Activated CD4-positive, alpha-beta memory T cell treated with anti-CD3 and anti-CD28 coated beads, Interleukin-2, amount 10 ng/mL, durations not matched to agents 7 days and 5 days (primary cell): ENCODE results near the gene SMAD6. TPM values are rescaled to one million over a fixed set of nuclear protein-coding genes. Genes with fewer than 3 reads are reported as not detected.

Experiments
- CTCF ChIA-PET: fragments of 350-600 bp; sonication (Branson Sonifier 250); formaldehyde crosslinking; loops from one replicate; lab custom pipeline; 2021; ENCODE audit warnings: antibody characterized with exemption, inconsistent platforms; lab: Charles Lee
- POLR2A ChIA-PET: fragments of 350-600 bp; sonication (Branson Sonifier 250); formaldehyde crosslinking; loops from one replicate; lab custom pipeline; 2021; ENCODE audit warnings: antibody characterized with exemption; lab: Charles Lee
- DNase-seq: peaks from one replicate; pipeline ENCODE4 v3.0.0-alpha.2; 2020
- H3K27ac Mint-ChIP-seq: one replicate; pipeline ENCODE4 v1.8.0; 2021; ENCODE audit warnings: mild to moderate bottlenecking, mixed read lengths
- H3K27me3 Mint-ChIP-seq: one replicate; pipeline ENCODE4 v1.8.0; 2021; ENCODE audit warnings: mixed read lengths
- H3K36me3 Mint-ChIP-seq: one replicate; pipeline ENCODE4 v1.8.0; 2021; ENCODE audit warnings: low read depth, mixed read lengths
- H3K4me1 Mint-ChIP-seq: one replicate; pipeline ENCODE4 v1.8.0; 2021; ENCODE audit warnings: mixed read lengths
- H3K4me3 Mint-ChIP-seq: one replicate; pipeline ENCODE4 v1.8.0; 2021; ENCODE audit warnings: mild to moderate bottlenecking, mixed read lengths
- H3K9me3 Mint-ChIP-seq: one replicate; pipeline ENCODE4 v1.8.0; 2021; ENCODE audit warnings: mixed read lengths
- total RNA-seq, 2 experiments: library from RNA; stranded (reverse); gene quantifications; one replicate each; pipeline ENCODE4 v1.2.3, GENCODE V29; 2021

SMAD6 gene
- total RNA-seq, 2 experiments from 2014 or later = 0.53 to 0.58 TPM

- H3K27me3 Mint-ChIP-seq = no peaks in the 10 kb centered on the region
- POLR2A ChIA-PET = no interaction called here
- CTCF ChIA-PET = no interaction called here
- no peak overlapping the region for H3K27ac Mint-ChIP-seq
- H3K36me3 Mint-ChIP-seq = no peaks in the 10 kb centered on the region
- H3K9me3 Mint-ChIP-seq = no peaks in the 10 kb centered on the region
- DNase-seq = no peak
- no peak overlapping the region for H3K4me3 Mint-ChIP-seq
- peaks cover 23% of the 10 kb centered on the region for H3K4me1 Mint-ChIP-seq
These were observed 24.4 kb downstream of the SMAD6 start for GRCh38 chr15:66726386-66726785.

GRCh38 chr15:66729331-66729951, 27.4 kb downstream of the SMAD6 start:
- Mint-ChIP-seq H3K36me3 (no peaks in the 10 kb centered on the region), H3K4me1 (peaks cover 7% of the 10 kb centered on the region), H3K27me3 (peaks cover 9% of the 10 kb centered on the region), H3K4me3 (no peak overlapping the region), H3K9me3 (no peaks in the 10 kb centered on the region), H3K27ac (no peak overlapping the region)
- POLR2A ChIA-PET = interaction anchor here (1.3 kb wide), 1 partner anchor 9 kb away, joined by 8 read pairs; no protein-coding TSS in a partner anchor
- CTCF ChIA-PET = no interaction called here
- DNase-seq = no peak

- Mint-ChIP-seq H3K27ac (no peak overlapping the region), H3K9me3 (no peaks in the 10 kb centered on the region), H3K27me3 (peaks cover 9% of the 10 kb centered on the region), H3K36me3 (no peaks in the 10 kb centered on the region), H3K4me3 (no peak overlapping the region), H3K4me1 (peaks cover 7% of the 10 kb centered on the region)
- ChIA-PET POLR2A (interaction anchor here (1.0 to 1.3 kb wide), 2 partner anchors 10 to 30 kb away, joined by 3 to 8 read pairs; no protein-coding TSS in a partner anchor), CTCF (interaction anchor here (1.9 kb wide), 1 partner anchor 10 kb away, joined by 7 read pairs; no protein-coding TSS in a partner anchor)
- peak; percentile 23 for DNase-seq
These were observed 28.4 kb downstream of the SMAD6 start for GRCh38 chr15:66730168-66731021.

DNA sequence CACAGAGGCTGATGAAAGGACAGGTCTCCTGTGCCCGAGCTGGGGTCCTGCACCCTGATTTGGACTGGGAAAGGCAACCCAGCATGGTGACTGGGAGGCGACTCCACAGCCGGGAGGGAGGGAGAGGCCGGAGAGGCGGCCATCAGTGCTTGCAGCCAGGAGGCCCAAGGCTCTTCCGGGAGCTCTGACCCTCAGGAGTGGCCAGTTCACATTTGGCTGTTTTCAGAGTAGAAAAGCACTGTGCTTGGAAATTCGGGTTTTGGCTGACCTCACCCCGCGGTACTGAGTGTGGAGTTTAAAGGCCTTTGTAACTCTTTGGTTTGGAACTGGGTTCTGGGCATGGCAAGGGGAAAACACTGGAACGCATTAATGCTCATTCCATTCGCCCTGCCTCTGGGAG, 31.9 kb downstream of the SMAD6 start:
- peaks cover 7% of the 10 kb centered on the region for H3K4me1 Mint-ChIP-seq
- no peak overlapping the region for H3K4me3 Mint-ChIP-seq
- peaks cover 11% of the 10 kb centered on the region for H3K27me3 Mint-ChIP-seq
- H3K36me3 Mint-ChIP-seq = no peaks in the 10 kb centered on the region
- no peak overlapping the region for H3K27ac Mint-ChIP-seq
- CTCF ChIA-PET = interaction anchor here (0.6 kb wide), 1 partner anchor 515 kb away, joined by 3 read pairs; no protein-coding TSS in a partner anchor
- no peak for DNase-seq
- no peaks in the 10 kb centered on the region for H3K9me3 Mint-ChIP-seq
- POLR2A ChIA-PET = interaction anchor here (1.0 kb wide), 1 partner anchor 14 kb away, joined by 3 read pairs; no protein-coding TSS in a partner anchor

- ChIA-PET CTCF (interaction anchor here (1.9 kb wide), 1 partner anchor 117 kb away, joined by 4 read pairs; no protein-coding TSS in a partner anchor), POLR2A (interaction anchor here (1.0 kb wide), 1 partner anchor 15 kb away, joined by 3 read pairs; no protein-coding TSS in a partner anchor)
- Mint-ChIP-seq H3K27ac (no peak overlapping the region), H3K4me1 (peaks cover 5% of the 10 kb centered on the region), H3K27me3 (peaks cover 11% of the 10 kb centered on the region), H3K36me3 (no peaks in the 10 kb centered on the region), H3K4me3 (no peak overlapping the region), H3K9me3 (no peaks in the 10 kb centered on the region)
- DNase-seq = no peak
These were observed 33.2 kb downstream of the SMAD6 start for GRCh38 chr15:66734961-66735908.

DNA sequence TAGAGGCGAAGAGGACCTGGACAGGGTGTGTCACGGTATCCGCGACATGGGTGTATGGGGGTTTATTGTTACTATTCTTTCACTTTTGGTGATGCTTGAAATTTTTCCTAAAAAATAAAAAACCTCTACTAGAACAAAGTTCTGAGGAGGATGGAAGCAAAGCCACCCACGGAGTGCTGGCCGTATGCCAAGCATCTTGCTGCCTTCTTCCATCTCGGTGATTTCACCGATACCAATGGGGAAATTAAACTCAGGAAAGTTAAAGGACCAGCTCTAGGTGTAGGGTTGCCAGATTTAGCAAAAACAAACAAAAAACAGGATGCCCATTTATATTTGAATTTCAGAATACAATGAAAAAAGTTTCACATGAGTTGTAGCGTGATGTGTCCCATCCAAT, 33.9 kb downstream of the SMAD6 start:
- CTCF ChIA-PET = interaction anchor here (1.9 kb wide), 1 partner anchor 116 kb away, joined by 4 read pairs; no protein-coding TSS in a partner anchor

GRCh38 chr15:66737243-66738010, 35.4 kb downstream of the SMAD6 start:
- ChIA-PET POLR2A (no interaction called here), CTCF (no interaction called here)
- no peak for DNase-seq
- H3K36me3 Mint-ChIP-seq = no peaks in the 10 kb centered on the region
- H3K9me3 Mint-ChIP-seq = no peaks in the 10 kb centered on the region
- peaks cover 8% of the 10 kb centered on the region for H3K27me3 Mint-ChIP-seq
- H3K4me1 Mint-ChIP-seq = no peaks in the 10 kb centered on the region
- no peak overlapping the region for H3K4me3 Mint-ChIP-seq
- H3K27ac Mint-ChIP-seq = no peak overlapping the region

More for the DNA sequence above, 33.9 kb downstream of the SMAD6 start:
- H3K4me1 Mint-ChIP-seq = no peaks in the 10 kb centered on the region
- POLR2A ChIA-PET = no interaction called here
- no peak overlapping the region for H3K4me3 Mint-ChIP-seq
- H3K27ac Mint-ChIP-seq = no peak overlapping the region
- peaks cover 11% of the 10 kb centered on the region for H3K27me3 Mint-ChIP-seq
- no peaks in the 10 kb centered on the region for H3K9me3 Mint-ChIP-seq
- DNase-seq = no peak
- H3K36me3 Mint-ChIP-seq = no peaks in the 10 kb centered on the region

DNA sequence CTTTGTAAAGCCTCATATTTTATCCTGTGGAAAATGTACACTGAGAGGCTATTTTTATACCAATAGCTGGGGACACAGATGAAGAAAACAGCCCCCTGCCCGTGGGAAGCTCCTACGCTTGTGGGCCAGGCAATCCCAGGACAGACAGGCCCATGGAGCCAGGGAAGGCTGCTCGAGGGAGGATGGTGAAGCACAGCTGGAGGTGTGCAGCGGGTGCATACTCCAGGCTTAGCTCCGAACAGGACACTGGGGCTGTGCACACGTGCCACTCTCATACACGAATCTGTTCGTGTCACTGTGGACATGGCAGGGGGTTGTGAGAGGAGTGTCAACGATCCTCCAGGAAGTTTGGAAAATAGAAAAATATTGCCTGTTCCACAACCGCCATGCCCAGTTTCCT, 36.1 kb downstream of the SMAD6 start:
- Mint-ChIP-seq H3K36me3 (no peaks in the 10 kb centered on the region), H3K4me3 (no peak overlapping the region), H3K27ac (no peak overlapping the region), H3K27me3 (peaks cover 8% of the 10 kb centered on the region), H3K9me3 (no peaks in the 10 kb centered on the region), H3K4me1 (no peaks in the 10 kb centered on the region)
- POLR2A ChIA-PET = no interaction called here
- no peak for DNase-seq
- CTCF ChIA-PET = no interaction called here

DNA sequence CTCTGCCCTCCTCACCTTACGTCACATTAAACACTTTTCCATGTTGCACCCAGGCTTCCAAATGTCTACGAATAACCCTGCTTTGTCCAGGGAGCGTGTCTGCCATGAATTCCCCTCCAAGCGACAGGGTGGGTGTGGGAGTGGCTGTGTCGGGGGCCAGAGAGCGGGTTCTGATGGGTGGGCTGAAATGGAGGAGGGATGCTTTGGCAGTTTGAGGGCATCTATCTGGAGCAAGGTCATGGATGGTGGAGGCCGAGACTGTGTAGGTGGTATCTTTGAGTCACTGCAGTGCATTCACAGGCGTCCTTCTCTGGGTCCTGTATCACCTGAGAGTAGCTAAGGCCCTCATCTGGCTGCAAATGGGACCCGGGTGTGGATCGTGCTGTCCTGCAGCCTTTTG, 36.6 kb downstream of the SMAD6 start:
- H3K27ac Mint-ChIP-seq = no peak overlapping the region
- no peaks in the 10 kb centered on the region for H3K9me3 Mint-ChIP-seq
- ChIA-PET CTCF (no interaction called here), POLR2A (no interaction called here)
- no peaks in the 10 kb centered on the region for H3K4me1 Mint-ChIP-seq
- H3K27me3 Mint-ChIP-seq = peaks cover 5% of the 10 kb centered on the region
- H3K4me3 Mint-ChIP-seq = no peak overlapping the region
- DNase-seq = no peak
- H3K36me3 Mint-ChIP-seq = no peaks in the 10 kb centered on the region

DNA sequence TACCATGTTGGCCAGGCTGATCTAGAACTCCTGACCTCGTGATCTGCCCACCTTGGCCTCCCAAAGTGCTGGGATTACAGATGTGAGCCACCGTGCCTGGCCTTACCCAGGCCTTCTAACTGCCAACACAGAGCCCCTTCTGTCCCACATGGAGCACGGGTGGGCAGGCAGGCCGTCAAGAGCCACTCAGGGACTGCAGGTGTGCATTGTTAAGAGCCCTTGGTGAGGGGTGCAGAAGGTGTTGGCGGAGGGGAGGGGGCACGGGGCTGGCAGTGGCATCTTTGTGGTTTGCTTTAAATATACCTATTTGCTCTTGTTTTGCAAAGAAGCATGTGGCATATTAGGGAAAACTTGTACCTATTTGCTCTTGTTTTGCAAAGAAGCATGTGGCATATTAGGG, 37.3 kb downstream of the SMAD6 start:
- POLR2A ChIA-PET = no interaction called here
- H3K27me3 Mint-ChIP-seq = peaks cover 2% of the 10 kb centered on the region
- H3K4me3 Mint-ChIP-seq = no peak overlapping the region
- no peaks in the 10 kb centered on the region for H3K9me3 Mint-ChIP-seq
- CTCF ChIA-PET = no interaction called here
- no peak overlapping the region for H3K27ac Mint-ChIP-seq
- no peaks in the 10 kb centered on the region for H3K36me3 Mint-ChIP-seq
- no peak for DNase-seq
- no peaks in the 10 kb centered on the region for H3K4me1 Mint-ChIP-seq

DNA sequence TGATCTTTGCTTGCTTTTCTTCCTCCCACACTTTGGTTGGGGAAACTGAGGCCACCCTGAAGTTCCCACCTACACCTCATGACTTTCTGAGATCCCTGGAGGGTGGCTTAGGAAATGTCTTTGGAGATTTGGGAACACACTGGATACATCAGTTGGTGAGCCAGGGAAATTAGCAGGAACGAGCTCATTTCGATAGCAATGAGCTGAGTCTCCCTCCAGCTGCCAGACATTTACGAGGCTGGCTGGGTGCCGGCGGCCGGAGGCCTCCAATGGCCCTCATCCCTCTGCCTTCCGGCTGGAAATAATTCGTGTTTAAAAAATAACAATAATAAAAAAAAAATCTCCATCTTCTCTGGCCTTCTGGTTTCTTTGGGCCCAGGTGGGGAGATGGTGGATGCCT, 38.8 kb downstream of the SMAD6 start:
- Mint-ChIP-seq H3K4me3 (no peak overlapping the region), H3K36me3 (no peaks in the 10 kb centered on the region), H3K27me3 (peaks cover 3% of the 10 kb centered on the region), H3K27ac (no peak overlapping the region), H3K9me3 (no peaks in the 10 kb centered on the region), H3K4me1 (no peaks in the 10 kb centered on the region)
- POLR2A ChIA-PET = interaction anchor here (0.6 kb wide), 1 partner anchor 992 kb away, joined by 4 read pairs; no protein-coding TSS in a partner anchor
- no peak for DNase-seq
- CTCF ChIA-PET = no interaction called here

- POLR2A ChIA-PET = interaction anchor here (0.6 kb wide), 1 partner anchor 991 kb away, joined by 4 read pairs; no protein-coding TSS in a partner anchor
- H3K4me3 Mint-ChIP-seq = no peak overlapping the region
- no peaks in the 10 kb centered on the region for H3K36me3 Mint-ChIP-seq
- peaks cover 3% of the 10 kb centered on the region for H3K27me3 Mint-ChIP-seq
- no peak overlapping the region for H3K27ac Mint-ChIP-seq
- no peak for DNase-seq
- H3K4me1 Mint-ChIP-seq = no peaks in the 10 kb centered on the region
- H3K9me3 Mint-ChIP-seq = no peaks in the 10 kb centered on the region
- CTCF ChIA-PET = no interaction called here
These were observed 39.6 kb downstream of the SMAD6 start for GRCh38 chr15:66741646-66742045.
